ENCODE data around the gene LEP.

GRCh38 chr7:128211626-128212025 lies 29.5 kb upstream of the LEP start:
- TF ChIP-seq ZNF274 (IDR thresholded peaks at IDR 0.05; ENCODE audit: low read depth, low read length) (no peak), YY1 (IDR thresholded peaks at IDR 0.05; ENCODE audit: insufficient read depth, insufficient read length) (no peak)

Measured in NT2/D1 (cell line).